IPS DF 4.7 (cell line): ENCODE results near the gene TSTD1.

Experiments
- DNase-seq: peaks from one replicate; pipeline ENCODE4 v3.0.0-alpha.2; 2013; ENCODE audit warnings: low spot score; ENCODE audit errors: extremely low read depth

Gene TSTD1, protein sequence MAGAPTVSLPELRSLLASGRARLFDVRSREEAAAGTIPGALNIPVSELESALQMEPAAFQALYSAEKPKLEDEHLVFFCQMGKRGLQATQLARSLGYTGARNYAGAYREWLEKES

DNA sequence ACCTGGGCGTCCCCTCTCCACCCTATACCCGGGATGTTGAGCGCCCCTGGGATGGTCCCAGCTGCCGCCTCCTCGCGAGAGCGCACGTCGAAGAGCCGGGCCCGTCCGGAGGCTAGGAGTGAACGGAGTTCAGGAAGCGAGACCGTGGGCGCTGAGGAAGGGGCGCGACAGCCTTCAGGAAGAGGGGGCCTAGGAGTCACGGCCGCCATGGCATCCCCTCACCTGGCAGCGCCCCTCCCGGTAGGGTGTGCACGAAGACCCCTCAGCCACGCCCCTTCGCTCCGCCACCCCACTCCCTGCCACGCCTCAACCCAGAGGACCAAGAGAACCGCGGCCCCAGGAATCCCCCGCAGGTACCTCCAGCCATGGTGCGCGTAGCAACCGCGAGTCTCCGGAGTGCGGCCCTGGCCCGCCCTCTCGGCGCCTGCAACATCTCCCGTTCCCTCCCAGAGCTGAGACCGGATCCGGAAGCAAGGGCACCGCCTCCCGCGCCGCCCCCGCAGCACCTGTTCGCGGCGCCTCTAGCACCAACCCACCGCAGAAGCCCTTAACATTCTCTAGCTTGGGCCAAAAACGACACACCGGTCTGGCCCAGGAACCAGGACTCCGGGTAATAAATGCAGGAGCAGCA lies at the start of gene TSTD1:
TSTD1 (minus strand) TSS at position 442 of the 631 bp plus-strand sequence; CDS start at position 367, 75 bp downstream.
- no peak for DNase-seq

DNA sequence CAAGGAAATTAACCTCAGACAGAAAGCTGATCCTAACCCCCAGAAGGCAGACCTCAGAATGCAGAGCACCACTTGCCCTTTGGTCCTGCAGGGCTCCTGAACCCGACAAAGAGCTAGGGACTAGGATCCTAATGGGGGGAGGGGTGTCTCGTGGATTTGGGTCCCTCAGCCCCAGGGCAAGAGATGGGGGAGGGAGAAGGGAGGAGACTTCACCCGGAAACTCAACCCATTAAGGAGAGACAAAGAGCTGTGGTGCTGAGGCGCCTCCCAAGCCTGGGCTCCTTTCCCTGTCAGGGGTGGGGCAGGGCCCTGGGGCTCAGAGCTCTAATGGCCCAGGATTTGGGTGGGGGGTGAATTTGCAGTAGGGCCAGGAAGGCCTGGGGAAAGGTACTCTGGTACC lies 47.7 kb upstream of the TSTD1 start:
- no peak for DNase-seq

DNA sequence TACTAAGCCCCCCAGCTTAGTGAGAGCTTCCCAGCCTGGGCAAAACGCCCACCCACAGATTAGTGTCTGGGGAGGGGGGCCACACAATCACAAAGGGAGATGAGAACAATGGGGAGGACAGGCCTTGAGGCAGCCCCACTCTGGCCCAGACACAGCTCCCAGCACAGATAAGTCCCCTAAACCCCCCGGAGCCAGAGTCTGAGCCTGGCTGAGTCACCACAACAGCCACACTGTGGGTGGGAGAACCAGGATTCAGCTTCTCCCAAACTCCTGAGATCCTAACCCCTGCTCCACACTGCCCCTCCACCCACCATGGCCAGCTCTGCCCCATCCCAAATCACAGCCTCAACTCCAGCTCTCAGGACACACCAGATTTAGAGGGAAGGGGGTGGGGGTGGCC lies 46.4 kb upstream of the TSTD1 start:
- no peak for DNase-seq

DNA sequence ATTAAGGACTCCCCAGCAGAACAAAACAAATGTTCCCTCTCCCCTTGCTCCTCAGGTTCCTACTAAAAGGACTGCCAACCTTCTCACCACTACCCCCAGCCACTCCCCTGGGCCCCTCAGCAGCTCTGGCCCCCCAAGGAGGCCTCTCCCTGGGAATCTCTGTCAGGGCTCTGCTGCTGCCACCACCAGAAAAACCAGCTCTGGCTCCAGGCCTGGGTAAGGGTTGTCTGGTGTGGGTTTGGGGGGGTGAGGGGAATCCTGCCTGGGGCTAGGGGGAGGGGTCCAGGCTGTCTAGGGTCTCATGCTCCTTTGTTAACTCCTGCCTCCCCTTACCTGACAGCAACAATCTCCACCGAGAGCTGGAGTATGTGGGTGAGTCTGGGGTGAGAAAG lies 45.8 kb upstream of the TSTD1 start:
- DNase-seq: no peak

DNA sequence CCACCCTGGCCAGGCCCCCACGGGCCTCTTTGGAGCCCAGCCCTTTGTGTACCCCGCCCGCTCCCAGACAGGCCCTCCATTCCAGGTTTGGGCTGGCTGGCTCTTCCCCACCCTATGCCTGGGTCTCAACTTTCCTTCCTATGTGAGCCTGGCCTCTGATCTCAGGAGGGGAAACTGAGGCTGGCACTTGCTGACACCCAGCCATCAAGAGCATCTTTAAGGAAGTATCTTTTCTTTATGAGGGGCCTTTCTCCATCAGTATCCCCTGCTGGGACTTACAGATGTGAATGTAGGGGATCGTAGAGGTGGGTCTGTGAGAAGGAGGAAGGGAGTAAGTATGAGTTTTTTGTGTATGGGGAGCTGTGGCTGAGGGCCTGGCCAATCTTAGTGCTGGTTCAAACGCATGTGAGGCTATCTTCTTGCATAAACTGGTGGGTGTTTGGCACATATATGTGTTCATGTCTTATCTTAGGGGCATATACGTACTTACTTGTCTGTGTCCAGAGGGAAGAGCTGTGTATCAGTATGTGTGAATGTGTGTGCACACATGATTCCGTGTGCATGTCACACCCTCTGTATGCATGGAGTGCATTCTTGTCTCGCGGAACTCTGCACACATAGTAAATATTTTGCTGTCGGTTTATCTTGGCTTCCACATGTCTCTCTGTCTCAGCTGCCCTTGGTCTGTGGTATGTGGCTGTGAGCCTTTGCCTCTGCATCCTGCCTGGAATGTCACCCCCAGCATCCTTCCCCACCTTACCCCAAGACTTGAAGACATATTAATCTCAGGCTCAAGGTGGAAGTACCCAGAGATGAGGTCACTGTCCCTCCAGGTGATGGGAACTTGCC lies 45.2 kb upstream of the TSTD1 start:
- DNase-seq: no peak

DNA sequence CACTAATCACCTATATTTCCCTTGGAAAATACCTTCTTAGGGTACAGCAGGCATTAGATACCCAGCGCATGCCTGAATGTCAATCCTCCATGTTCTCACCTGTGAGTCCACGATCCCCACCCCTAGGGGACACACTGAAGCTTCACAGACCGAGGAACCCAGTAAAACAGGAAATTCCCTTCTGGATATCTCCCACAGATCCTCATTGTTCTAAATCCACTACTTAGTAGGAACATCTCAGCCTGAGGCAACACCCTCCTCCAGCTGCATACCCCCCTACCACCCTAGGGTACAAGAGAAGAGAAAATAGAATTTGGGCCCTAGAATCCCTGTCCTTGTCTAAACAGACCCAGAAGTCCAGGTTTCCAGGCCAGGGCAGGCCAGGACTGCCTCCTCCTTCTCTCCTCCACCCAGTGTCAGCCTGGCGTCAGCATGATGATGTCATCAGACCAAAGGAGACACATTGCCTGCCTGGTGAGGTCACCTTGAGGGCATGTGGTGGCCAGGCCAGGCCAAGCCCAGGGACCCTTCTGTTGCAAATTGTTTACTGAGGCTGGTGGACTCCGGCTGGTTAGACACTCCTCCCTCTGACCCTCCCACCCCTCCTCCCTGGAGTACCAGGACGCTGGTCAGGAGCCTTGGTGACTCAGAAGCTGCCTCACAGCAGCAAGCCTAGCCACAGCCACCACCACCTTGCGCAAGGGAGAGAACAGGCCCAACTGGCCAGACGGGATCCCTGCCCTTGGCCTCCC lies 44.4 kb upstream of the TSTD1 start:
- DNase-seq: no peak

DNA sequence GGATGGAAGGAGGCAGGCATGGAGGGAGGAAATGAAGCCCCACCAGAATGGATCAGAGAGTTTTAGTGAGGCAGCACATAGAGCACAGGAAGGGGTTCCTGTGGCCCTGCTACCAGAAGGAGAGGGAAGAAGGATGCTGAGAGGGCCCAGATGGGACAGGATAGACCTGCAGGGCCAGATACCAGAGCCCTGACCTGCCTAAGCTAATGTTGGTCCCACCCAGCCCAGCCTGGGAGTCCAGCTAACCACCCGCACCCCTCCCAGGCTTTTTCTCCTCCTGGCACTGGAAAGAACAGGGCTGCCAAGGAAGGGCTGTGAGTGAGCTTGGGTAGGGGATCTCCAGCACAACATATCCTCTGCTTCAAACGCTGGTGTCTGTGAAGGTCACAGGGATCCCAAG lies 43.7 kb upstream of the TSTD1 start:
- no peak for DNase-seq

DNA sequence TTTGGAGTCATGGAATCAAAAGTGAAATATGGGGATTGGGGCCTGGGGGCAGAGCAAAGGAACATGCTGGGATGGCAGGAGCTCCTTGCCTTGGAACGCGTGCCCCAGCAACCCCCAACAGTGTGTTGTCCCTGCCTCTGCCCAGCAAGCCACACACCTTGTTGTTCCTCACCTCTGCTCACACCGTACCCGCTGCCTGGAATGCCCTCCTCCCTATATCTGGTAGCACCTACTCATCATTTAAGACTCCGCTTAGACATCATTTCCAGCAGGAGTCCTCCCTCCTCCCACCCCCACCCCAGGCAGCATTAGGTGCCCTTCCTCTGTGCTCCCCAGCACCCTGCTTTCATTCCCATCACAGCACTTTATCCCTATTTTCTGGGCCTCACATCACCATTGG lies 42.8 kb upstream of the TSTD1 start:
- no peak for DNase-seq

DNA sequence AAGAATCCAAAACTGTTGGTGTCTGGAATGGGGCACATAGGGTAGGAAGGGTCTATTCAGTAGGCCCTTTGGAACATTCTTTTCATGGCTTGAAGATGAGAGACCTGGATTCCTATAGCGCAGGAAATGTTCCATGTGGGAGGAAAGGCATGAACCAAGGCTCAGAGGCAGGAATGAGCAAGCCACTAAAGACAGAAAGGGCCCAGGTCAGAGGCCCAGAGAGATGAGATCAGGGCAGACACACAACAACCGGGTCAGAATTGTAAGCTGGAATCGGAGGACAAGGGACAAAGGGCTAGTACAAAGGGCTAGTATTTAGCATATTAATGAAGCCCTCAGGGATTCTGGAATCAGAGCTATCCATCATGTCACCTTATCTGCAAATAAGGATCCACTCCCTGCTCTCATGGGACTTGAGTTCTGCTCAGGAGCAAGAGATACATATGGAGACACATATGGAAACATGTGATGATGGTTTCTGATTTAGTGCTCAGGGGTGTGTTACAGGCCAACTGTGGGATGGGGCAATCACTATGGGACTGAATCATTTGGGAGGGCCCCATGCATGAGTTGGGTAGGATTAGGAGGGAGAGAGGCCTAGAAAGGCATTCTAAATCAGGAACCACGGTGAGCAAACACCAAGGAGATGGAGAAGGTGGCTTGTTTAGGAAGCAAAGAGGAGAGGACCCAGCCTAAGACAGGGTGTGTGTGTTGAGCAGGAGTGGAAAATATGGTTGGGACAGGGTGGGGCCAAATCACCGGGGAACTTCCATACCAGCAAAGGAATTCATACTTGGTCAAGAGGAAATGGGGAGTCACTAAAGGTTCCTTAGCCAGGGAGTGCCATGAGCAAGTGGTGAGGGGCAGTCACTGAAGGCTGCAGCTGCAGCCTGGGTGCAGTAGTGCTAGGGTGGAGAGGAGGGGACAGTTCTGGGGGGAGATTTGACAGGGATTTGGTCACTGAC lies 42.0 kb upstream of the TSTD1 start:
- DNase-seq: no peak

DNA sequence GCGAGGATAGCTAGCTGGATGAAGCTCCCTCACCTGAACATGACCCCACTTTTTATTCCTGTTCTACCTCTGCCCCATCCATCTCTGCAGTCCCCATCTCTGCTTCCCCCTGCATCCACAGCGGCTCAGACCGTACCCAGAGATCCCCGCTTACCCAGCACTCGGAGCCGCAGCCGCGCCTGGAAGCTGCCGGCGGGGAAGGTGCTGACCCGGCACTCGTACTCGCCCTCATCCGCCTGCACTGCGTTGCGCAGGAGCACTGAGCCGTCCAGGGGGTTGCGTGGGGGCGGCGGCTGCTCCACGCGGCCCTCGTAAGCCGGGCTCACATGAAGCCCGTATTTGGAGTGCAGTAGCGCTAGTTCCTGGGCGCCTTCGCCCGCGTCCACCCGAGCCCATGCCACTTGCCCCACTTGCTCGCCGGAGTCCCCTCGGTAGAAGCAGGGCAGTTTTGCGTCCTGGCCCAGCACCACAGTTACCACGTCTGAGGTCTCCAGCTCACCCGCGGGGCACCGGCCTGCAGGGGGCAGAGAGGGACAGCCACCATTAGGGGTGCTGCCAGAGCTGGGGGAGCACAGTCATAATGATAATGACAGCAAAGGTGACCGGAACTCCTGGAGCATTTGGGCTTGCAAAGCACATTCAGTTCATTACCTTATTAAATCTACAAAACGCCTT lies 40.8 kb upstream of the TSTD1 start:
- DNase-seq: no peak

DNA sequence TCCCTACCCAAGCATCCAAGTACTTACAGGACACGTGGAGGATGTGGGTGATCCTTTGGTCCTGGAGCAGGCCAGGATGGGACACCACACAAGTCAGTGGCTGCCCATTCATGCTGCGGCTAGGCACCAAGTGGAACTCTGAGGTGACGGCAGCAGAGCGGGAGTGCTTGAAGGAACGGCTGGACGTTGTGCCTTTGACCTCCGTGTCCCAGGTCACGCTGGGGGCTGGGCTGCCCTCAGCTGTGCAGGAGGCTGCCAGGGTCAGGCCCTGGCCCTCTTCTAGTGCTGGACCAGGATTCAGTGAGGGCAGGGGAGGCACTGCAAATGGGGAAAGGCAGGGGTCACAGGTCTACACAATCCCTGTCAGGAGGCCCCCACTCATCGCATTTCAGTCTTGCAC lies 38.7 kb upstream of the TSTD1 start:
- DNase-seq: no peak

DNA sequence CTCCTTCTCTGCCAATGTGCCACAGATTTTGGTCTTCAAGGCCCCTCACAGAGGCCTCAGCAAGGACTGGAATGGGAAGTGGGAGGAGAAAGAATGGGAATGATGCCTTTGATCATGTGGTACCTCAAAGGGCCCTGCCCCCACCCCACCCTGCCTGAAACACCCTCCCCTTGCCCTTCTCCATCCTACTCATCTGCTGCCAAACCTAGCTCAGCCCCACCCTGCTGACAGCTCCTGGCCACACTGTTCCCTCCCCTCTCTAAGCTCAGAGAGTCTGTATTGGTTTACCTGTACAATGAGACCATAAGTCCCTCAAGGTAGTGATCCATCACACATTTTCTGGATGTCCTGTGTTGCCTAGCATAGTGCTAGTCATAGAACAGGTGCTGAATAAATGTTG lies 37.6 kb upstream of the TSTD1 start:
- no peak for DNase-seq

DNA sequence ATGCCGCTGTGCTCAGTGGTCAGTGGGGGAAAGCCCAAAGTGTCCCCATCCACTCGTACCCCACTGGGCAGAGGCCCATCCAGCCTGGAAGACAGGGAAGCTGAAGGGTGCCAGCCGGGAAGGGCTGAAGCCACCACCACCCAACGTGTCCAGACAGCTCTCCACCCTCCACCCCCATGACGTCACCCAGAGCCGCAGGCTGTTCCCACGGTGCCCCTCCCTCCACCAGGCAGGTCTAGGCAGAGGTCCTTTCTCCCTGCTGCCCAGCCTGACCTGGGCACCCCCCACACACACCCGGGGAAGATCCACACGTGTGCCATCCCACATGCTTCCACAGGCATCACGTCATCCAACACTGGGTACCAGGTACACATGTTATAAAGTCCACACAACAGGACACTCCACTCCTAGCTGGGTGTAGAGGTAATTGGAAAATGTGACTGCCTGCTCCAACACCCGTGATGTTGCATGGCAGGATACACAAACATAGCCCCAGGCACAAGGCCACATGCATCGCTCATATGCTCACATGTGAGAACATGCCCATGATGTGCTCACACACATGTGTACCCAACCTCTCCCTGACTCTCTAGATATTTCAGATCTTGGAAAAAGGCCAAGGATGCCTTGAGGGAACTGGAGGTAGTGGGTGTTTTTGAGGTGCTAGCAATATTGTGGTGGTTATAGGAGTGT lies 36.1 kb upstream of the TSTD1 start:
- DNase-seq: no peak

DNA sequence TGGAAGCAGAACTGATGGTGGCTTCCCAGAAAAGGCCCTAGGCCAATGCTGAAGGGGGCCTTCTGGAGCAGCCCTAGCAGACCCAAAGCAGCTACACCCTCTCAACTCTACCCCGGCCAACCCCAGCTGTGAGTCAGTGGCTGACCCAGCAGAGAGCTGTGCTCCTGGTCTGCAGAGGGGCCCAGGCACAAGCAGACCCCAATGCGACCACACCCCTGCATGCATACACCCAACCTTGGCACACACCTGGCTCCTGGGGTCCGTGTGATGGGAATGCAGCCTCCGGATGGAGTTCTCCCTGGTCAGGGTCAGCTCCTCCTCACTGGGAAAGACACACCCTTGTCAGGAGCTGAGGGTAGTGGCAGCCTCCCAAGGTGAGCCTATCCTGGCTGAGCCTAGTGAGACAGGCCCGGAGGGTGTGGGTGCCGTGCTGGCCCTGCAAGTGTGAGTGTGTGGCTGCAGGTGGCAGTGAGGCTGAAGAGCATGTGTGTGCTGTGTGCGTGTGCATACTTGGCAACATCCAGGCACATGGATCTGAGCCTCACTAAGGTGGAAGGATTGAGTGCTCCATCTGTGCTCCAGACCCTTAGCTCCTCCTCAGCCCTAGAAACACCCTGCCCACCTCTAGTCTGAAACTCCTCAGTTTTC lies 34.8 kb upstream of the TSTD1 start:
- DNase-seq: no peak

DNA sequence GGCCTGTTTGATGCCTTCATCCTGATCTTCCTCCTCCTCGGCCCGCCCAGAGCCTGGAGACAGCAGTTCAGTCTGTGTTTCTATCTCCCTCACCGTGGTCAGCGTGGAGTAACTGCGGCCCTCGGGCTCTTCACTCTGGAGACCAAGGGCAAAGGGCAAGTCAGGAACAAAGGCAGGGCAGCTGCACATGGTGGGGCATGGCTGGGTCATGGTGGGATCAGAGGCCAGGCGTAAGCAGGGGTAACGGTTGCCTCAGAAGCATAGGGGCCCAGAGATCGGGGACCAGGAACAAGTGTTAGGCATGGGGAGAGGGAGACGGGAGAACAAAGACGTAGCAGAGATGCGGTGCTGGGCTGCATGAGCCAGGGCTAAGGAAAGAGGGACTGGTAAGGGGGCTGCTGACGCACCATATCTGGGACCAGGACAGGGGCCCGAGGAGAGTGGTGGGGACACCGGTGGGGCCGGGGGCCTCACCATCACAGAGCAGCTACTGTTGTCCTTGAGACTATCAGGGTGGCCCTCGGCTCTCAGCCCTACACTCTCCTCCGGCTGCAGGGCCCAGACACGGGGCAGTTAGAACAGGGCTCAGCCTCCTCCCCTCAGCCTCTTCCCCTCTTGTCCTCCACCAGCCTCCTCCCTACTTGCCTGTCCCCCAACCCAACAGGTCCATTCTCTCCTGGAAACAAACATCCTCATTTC lies 34.1 kb upstream of the TSTD1 start:
- DNase-seq: no peak

DNA sequence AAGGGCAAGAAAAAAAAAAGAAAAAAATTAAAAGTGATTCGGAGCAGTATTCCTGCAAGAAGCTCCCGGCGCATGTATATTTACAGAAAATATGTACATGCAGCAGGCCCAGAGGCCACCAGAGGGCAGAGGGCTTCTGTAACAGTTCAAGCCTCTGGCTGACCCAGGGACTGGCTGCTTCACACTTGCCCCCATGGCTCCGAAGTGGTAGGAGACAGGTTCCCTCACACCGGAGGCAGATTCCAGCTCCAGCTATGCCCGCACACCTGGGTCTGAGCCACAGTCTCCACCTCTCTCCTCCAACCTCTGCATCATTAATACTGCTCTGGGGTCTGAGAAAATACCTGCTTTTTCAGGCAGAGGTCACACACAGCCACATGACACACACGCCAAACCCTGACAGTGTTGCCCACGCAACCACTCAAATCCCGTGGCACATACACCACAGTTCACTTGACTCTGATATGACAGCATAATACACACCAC lies 33.2 kb upstream of the TSTD1 start:
- no peak for DNase-seq

DNA sequence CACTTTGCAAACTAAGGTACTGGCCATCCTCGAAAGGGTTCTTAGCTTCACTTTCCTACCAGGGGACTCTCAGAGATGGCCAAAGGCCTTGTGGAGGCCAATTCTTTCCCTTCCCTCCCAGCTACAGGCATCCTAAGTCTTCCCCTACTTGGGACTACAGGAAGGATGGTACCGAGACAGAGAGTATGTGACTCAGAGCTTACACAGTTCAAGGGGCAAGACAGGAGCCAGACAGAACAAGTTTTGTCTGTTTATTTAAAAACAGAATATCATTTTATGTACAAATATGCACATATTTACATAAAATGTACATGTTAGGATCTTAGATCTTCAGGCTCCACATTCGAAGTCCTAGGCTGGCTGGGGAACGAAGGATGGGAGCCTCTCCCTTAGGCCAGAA lies 32.0 kb upstream of the TSTD1 start:
- DNase-seq: no peak

DNA sequence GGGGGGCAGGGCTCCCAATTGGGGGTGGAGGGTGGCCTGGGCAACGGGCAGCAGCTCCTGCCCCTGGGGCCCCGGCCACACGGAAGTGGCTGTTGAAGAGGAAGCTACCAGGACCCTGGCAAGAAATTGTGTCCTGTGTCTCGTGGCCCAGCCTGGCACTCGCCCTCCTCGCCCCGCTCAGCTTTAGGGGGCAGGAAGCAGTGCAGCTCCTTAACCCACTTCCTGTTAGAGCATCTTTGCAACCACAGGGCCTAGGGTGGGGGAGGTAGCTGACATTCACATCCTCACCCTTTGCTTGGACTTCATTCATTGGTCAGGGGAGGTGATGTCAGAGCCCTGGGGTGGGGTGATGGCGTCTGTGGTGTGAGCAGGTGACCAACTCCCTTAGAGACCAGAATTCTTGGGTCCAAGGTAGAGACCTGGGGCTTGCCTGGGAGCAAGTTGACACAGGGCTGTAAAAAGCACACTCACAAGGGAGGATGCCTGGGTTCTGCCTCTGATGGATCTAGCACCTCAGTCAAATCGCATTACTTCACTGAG lies 31.0 kb upstream of the TSTD1 start, which contains the start of gene ARHGAP30:
ARHGAP30 (minus strand) TSS at position 161 of the 540 bp plus-strand sequence. CDS start 267 bp downstream, outside the sequence.
- DNase-seq: no peak
